Suprapubic skin (tissue), 4 donors: ENCODE results near the gene LRRC25.

Source experiments
- POLR2A ChIP-seq, 2 donors: fragments of 450-650 bp; IDR thresholded peaks; one replicate each; pipeline ENCODE4 v1.6.1; 2017; ENCODE audit warnings: antibody characterized with exemption in 2 of 2, mild to moderate bottlenecking in 2 of 2, moderate library complexity in 2 of 2
- POLR2AphosphoS5 ChIP-seq, 3 donors: sonication (generic); formaldehyde crosslinking; IDR thresholded peaks; one replicate each; pipeline ENCODE4 v1.6.1; 2017; ENCODE audit warnings: antibody characterized with exemption in 3 of 3
- TF ChIP-seq, protein P1 (sequence below), 2 donors: fragments of 200-600 bp in 1 of 2; fragments of 450-650 bp in 1 of 2; sonication (generic) in 1 of 2; IDR thresholded peaks; one replicate each; pipeline ENCODE4 v1.5.1; 2016 to 2019; ENCODE audit warnings: antibody characterized with exemption in 2 of 2, mild to moderate bottlenecking in 1 of 2, moderate library complexity in 1 of 2

DNA sequence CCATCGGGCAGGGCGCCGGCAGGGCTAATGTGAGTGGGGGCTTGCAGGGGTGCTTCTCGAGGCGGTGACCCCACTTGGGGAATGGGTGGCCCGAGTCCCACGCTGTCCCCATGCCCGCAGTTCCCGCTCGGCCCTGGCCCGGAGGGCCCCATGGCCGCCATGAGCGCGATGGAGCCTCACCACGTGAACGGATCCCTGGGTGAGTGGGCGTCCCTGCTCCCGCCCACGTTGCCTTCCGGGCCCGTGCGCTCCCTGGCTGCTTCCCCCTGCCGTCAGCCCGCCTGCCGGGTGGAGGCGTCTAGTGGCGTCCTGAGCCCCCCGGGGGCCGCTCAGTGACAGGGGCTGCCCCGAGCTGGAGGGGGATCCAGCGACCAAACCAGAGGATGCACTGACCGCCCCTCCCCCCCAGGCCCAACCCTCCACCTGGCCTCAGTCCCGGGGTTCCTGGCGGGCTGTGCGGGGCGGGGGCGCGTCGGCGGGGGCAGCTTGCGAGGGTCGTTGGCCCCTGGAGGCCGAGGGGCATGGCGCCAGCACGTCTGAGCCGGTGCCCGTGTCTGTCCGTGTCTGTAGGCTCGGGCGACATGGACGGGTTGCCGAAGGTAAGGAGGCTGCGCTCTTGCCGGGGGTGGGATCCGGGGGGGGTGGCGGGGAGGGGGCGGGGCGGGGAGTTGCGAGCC lies 35.7 kb upstream of the LRRC25 start:
- TF ChIP-seq POLR2AphosphoS5 (IDR thresholded peaks at IDR 0.05), result no peak
- no peak for TF ChIP-seq POLR2A (IDR thresholded peaks at IDR 0.05)
- TF ChIP-seq, protein P1, sequence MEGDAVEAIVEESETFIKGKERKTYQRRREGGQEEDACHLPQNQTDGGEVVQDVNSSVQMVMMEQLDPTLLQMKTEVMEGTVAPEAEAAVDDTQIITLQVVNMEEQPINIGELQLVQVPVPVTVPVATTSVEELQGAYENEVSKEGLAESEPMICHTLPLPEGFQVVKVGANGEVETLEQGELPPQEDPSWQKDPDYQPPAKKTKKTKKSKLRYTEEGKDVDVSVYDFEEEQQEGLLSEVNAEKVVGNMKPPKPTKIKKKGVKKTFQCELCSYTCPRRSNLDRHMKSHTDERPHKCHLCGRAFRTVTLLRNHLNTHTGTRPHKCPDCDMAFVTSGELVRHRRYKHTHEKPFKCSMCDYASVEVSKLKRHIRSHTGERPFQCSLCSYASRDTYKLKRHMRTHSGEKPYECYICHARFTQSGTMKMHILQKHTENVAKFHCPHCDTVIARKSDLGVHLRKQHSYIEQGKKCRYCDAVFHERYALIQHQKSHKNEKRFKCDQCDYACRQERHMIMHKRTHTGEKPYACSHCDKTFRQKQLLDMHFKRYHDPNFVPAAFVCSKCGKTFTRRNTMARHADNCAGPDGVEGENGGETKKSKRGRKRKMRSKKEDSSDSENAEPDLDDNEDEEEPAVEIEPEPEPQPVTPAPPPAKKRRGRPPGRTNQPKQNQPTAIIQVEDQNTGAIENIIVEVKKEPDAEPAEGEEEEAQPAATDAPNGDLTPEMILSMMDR (IDR thresholded peaks at IDR 0.05), result no peak
